HepG2 (cell line): ENCODE results near the gene SKIC2. TPM values are rescaled to one million over a fixed set of nuclear protein-coding genes. Genes with fewer than 3 reads are reported as not detected.

Experiments used
- ELF3 ChIP-seq: IDR thresholded peaks from 2 replicates; pipeline ENCODE4 v1.6.1; 2016; ENCODE audit warnings: missing genetic modification reagents, missing compliant biosample characterization
- ETV6 ChIP-seq: sonication (generic); formaldehyde crosslinking; conservative IDR thresholded peaks from 2 replicates; pipeline ENCODE4 v1.4.0; 2020; ENCODE audit warnings: missing genetic modification reagents
- HDAC2 ChIP-seq: sonication (generic); formaldehyde crosslinking; IDR thresholded peaks from 2 replicates; pipeline ENCODE4 v1.4.0; 2020; ENCODE audit warnings: missing genetic modification reagents
- HNRNPK ChIP-seq: fragments of 200-400 bp; formaldehyde crosslinking; IDR thresholded peaks from 2 replicates; pipeline ENCODE4 v1.6.1; 2018; ENCODE audit warnings: low read length, low read depth, moderate library complexity, mild to moderate bottlenecking; ENCODE audit not compliant: poor library complexity, severe bottlenecking
- MAF1 ChIP-seq: sonication (generic); formaldehyde crosslinking; IDR thresholded peaks from 2 replicates; pipeline ENCODE4 v1.5.0; 2020; ENCODE audit warnings: missing genetic modification reagents, borderline replicate concordance
- PPARG ChIP-seq: conservative IDR thresholded peaks from 2 replicates; pipeline ENCODE4 v1.6.1; 2016; ENCODE audit warnings: missing biosample characterization, missing genetic modification reagents
- RBAK ChIP-seq: sonication (generic); formaldehyde crosslinking; IDR thresholded peaks from 2 replicates; pipeline ENCODE4 v1.5.1; 2020; ENCODE audit warnings: mild to moderate bottlenecking, missing genetic modification reagents
- SMARCC2 ChIP-seq: fragments of 450-650 bp; IDR thresholded peaks from 2 replicates; pipeline ENCODE4 v1.6.1; 2017; ENCODE audit warnings: antibody characterized with exemption, mild to moderate bottlenecking
- TBL1XR1 ChIP-seq: fragments of 150-350 bp; IDR thresholded peaks from 2 replicates; pipeline ENCODE4 v1.6.1; 2014; ENCODE audit warnings: borderline replicate concordance, low read length; ENCODE audit not compliant: partially characterized antibody
- ZBTB7B ChIP-seq: sonication (generic); formaldehyde crosslinking; IDR thresholded peaks from 2 replicates; pipeline ENCODE4 v1.4.0; 2020; ENCODE audit warnings: missing genetic modification reagents
- ZNF225 ChIP-seq: sonication (generic); formaldehyde crosslinking; IDR thresholded peaks from 2 replicates; pipeline ENCODE4 v1.4.0; 2020; ENCODE audit warnings: mild to moderate bottlenecking, missing genetic modification reagents
- ZNF251 ChIP-seq: sonication (generic); formaldehyde crosslinking; IDR thresholded peaks from 2 replicates; pipeline ENCODE4 v1.9.0; 2021; ENCODE audit warnings: mild to moderate bottlenecking, missing genetic modification reagents
- ZSCAN12 ChIP-seq: sonication (generic); formaldehyde crosslinking; IDR thresholded peaks from 2 replicates; pipeline ENCODE4 v1.9.0; 2021; ENCODE audit warnings: mild to moderate bottlenecking, missing genetic modification reagents
- polyA plus RNA-seq, 8 experiments: library from polyadenylated mRNA; depleted of rRNA in 3 of 8; stranded (reverse) in 7 of 8; unstranded in 1 of 8; fragments of >200 nt; fragmentation: Illumina TruSeq in 4 of 8; extraction: Trizol in 4 of 8; gene quantifications; 2 replicates each; pipeline versions ENCODE4 v1.2.1 to v1.2.3, GENCODE V29; 2011 to 2016; ENCODE audit warnings: low read depth in 4 of 8, missing spikeins in 1 of 8, mixed read lengths in 1 of 8; ENCODE audit not compliant: insufficient read depth in 1 of 8
- total RNA-seq, 5 experiments: library from RNA; depleted of rRNA; stranded (reverse); fragments of >200 nt; fragmentation: Illumina TruSeq; extraction: Trizol; gene quantifications; 2 replicates each; pipeline ENCODE4 v1.2.3, GENCODE V29; 2016; ENCODE audit warnings: low read depth in 1 of 5
- TF ChIP-seq, protein P1 (sequence below): sonication (generic); formaldehyde crosslinking; IDR thresholded peaks from 2 replicates; pipeline ENCODE4 v1.8.0; 2022; ENCODE audit warnings: missing genetic modification reagents, mild to moderate bottlenecking, borderline replicate concordance
- TF ChIP-seq, protein P2 (sequence below): sonication (generic); formaldehyde crosslinking; IDR thresholded peaks from 2 replicates; pipeline ENCODE4 v1.8.0; 2022; ENCODE audit warnings: missing genetic modification reagents, mild to moderate bottlenecking, moderate library complexity, borderline replicate concordance
- TF ChIP-seq, protein P3 (sequence below): sonication (generic); formaldehyde crosslinking; IDR thresholded peaks from 2 replicates; pipeline ENCODE4 v1.8.1; 2023; ENCODE audit warnings: mild to moderate bottlenecking, missing genetic modification reagents
- TF ChIP-seq, protein P4 (sequence below): sonication (generic); formaldehyde crosslinking; IDR thresholded peaks from 2 replicates; pipeline ENCODE4 v1.8.1; 2023; ENCODE audit warnings: missing genetic modification reagents, mild to moderate bottlenecking, borderline replicate concordance
- TF ChIP-seq, protein P5 (sequence below): sonication (generic); formaldehyde crosslinking; IDR thresholded peaks from 2 replicates; pipeline ENCODE4 v1.4.0; 2020; ENCODE audit warnings: mild to moderate bottlenecking, low read depth, missing genetic modification reagents
- TF ChIP-seq, protein P6 (sequence below): sonication (generic); formaldehyde crosslinking; IDR thresholded peaks from 2 replicates; pipeline ENCODE4 v1.5.0; 2020; ENCODE audit warnings: mild to moderate bottlenecking, missing genetic modification reagents, borderline replicate concordance

SKIC2 gene
- total and polyA plus RNA-seq, 2 of the 13 experiments (the other 11 are each of a cell fraction or from before 2014, with no cell fraction given) = 67.1 to 68.4 TPM

DNA sequence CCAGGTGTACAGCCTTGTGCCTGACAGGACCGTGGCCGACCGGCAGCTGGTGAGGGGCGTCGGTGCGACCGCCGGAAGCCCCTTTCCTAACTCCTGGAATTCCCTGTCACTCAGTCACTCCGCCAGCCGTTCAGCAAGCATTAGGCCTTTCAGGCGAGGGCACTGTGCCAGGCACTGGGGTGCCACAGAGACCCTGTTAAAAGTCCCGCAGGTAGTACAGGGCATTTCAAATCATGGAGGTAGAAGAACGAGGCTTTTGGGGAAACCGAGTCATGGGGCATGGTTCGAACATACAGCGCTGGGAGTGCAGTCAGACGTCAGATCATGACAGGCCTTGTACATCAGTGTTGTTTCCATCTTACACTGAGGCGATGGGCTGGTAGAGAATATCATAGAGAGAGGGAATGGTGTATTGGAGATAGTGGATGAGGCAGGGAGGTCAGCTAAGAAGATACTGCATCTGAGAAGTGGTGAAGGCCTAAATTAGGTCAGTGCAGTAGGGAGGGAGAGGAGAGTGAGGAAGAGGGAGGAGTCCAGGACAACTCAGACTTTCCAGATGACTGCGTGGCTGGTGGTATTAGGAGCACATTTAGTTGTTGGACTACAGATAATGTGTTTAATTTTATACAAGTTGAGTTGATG is 13.9 kb downstream of the SKIC2 start (continued):
- TF ChIP-seq ZSCAN12 (CRISPR knock-in tag) (no peak), ELF3 (CRISPR knock-in tag) (no peak), ZNF225 (CRISPR knock-in tag) (no peak; the same call in 1 of the 2 replicates), TBL1XR1 (no peak), HNRNPK (no peak), PPARG (CRISPR knock-in tag) (no peak), HDAC2 (CRISPR knock-in tag) (no peak), ZBTB7B (CRISPR knock-in tag) (no peak), RBAK (CRISPR knock-in tag) (no peak; the same call in 1 of the 2 replicates), ETV6 (CRISPR knock-in tag) (no peak), MAF1 (CRISPR knock-in tag) (no peak), ZNF251 (CRISPR knock-in tag) (no peak), SMARCC2 (no peak)
- TF ChIP-seq, protein P1, sequence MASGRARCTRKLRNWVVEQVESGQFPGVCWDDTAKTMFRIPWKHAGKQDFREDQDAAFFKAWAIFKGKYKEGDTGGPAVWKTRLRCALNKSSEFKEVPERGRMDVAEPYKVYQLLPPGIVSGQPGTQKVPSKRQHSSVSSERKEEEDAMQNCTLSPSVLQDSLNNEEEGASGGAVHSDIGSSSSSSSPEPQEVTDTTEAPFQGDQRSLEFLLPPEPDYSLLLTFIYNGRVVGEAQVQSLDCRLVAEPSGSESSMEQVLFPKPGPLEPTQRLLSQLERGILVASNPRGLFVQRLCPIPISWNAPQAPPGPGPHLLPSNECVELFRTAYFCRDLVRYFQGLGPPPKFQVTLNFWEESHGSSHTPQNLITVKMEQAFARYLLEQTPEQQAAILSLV (CRISPR knock-in tag) = no peak
- TF ChIP-seq, protein P2, sequence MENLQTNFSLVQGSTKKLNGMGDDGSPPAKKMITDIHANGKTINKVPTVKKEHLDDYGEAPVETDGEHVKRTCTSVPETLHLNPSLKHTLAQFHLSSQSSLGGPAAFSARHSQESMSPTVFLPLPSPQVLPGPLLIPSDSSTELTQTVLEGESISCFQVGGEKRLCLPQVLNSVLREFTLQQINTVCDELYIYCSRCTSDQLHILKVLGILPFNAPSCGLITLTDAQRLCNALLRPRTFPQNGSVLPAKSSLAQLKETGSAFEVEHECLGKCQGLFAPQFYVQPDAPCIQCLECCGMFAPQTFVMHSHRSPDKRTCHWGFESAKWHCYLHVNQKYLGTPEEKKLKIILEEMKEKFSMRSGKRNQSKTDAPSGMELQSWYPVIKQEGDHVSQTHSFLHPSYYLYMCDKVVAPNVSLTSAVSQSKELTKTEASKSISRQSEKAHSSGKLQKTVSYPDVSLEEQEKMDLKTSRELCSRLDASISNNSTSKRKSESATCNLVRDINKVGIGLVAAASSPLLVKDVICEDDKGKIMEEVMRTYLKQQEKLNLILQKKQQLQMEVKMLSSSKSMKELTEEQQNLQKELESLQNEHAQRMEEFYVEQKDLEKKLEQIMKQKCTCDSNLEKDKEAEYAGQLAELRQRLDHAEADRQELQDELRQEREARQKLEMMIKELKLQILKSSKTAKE (CRISPR knock-in tag) = no peak
- TF ChIP-seq, protein P3, sequence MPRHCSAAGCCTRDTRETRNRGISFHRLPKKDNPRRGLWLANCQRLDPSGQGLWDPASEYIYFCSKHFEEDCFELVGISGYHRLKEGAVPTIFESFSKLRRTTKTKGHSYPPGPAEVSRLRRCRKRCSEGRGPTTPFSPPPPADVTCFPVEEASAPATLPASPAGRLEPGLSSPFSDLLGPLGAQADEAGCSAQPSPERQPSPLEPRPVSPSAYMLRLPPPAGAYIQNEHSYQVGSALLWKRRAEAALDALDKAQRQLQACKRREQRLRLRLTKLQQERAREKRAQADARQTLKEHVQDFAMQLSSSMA (CRISPR knock-in tag) = no peak
- TF ChIP-seq, protein P4, sequence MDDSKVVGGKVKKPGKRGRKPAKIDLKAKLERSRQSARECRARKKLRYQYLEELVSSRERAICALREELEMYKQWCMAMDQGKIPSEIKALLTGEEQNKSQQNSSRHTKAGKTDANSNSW (CRISPR knock-in tag) = no peak
- TF ChIP-seq, protein P5, sequence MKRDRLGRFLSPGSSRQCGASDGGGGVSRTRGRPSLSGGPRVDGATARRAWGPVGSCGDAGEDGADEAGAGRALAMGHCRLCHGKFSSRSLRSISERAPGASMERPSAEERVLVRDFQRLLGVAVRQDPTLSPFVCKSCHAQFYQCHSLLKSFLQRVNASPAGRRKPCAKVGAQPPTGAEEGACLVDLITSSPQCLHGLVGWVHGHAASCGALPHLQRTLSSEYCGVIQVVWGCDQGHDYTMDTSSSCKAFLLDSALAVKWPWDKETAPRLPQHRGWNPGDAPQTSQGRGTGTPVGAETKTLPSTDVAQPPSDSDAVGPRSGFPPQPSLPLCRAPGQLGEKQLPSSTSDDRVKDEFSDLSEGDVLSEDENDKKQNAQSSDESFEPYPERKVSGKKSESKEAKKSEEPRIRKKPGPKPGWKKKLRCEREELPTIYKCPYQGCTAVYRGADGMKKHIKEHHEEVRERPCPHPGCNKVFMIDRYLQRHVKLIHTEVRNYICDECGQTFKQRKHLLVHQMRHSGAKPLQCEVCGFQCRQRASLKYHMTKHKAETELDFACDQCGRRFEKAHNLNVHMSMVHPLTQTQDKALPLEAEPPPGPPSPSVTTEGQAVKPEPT = no peak
- TF ChIP-seq, protein P6, sequence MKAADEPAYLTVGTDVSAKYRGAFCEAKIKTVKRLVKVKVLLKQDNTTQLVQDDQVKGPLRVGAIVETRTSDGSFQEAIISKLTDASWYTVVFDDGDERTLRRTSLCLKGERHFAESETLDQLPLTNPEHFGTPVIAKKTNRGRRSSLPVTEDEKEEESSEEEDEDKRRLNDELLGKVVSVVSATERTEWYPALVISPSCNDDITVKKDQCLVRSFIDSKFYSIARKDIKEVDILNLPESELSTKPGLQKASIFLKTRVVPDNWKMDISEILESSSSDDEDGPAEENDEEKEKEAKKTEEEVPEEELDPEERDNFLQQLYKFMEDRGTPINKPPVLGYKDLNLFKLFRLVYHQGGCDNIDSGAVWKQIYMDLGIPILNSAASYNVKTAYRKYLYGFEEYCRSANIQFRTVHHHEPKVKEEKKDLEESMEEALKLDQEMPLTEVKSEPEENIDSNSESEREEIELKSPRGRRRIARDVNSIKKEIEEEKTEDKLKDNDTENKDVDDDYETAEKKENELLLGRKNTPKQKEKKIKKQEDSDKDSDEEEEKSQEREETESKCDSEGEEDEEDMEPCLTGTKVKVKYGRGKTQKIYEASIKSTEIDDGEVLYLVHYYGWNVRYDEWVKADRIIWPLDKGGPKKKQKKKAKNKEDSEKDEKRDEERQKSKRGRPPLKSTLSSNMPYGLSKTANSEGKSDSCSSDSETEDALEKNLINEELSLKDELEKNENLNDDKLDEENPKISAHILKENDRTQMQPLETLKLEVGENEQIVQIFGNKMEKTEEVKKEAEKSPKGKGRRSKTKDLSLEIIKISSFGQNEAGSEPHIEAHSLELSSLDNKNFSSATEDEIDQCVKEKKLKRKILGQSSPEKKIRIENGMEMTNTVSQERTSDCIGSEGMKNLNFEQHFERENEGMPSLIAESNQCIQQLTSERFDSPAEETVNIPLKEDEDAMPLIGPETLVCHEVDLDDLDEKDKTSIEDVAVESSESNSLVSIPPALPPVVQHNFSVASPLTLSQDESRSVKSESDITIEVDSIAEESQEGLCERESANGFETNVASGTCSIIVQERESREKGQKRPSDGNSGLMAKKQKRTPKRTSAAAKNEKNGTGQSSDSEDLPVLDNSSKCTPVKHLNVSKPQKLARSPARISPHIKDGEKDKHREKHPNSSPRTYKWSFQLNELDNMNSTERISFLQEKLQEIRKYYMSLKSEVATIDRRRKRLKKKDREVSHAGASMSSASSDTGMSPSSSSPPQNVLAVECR (CRISPR knock-in tag) = no peak
